EH (cell line): ENCODE data around the gene HID1.
A peak's percentile ranks its signal among the peaks of the same experiment; 100 is the strongest.
"Not testable (repeated sequence)": the region's sequence is repeated elsewhere in the genome, so short reads cannot be mapped to it uniquely, and the experiment has no call there.

ENCODE experiments used
- DNase-seq: peaks from one replicate; pipeline ENCODE4 v3.0.0-alpha.2; 2015; ENCODE audit warnings: low read depth

Gene HID1

GRCh38 chr17:74970395-74970794 lies 2.2 kb downstream of the HID1 start:
- no peak for DNase-seq

GRCh38 chr17:74969501-74969900 lies 3.1 kb downstream of the HID1 start:
- not testable (repeated sequence) for DNase-seq

GRCh38 chr17:74968361-74968780 lies 4.2 kb downstream of the HID1 start:
- no peak for DNase-seq

- no peak for DNase-seq
Observed at GRCh38 chr17:74964988-74965622, 7.5 kb downstream of the HID1 start.

- DNase-seq, result no peak
Observed at GRCh38 chr17:74964246-74964761, 8.3 kb downstream of the HID1 start.

- no peak for DNase-seq
Observed at GRCh38 chr17:74963656-74964055, 8.9 kb downstream of the HID1 start.

GRCh38 chr17:74962622-74963394 lies 9.8 kb downstream of the HID1 start:
- DNase-seq, result no peak

- DNase-seq, result peak; percentile 85
Observed at GRCh38 chr17:74961657-74962350, 10.8 kb downstream of the HID1 start.

- peak; percentile 25 for DNase-seq
Observed at GRCh38 chr17:74960570-74961342, 11.8 kb downstream of the HID1 start.

- DNase-seq, result peak; percentile 50
Observed at GRCh38 chr17:74959826-74960515, 12.6 kb downstream of the HID1 start.

- DNase-seq, result peak; percentile 54
Observed at GRCh38 chr17:74957935-74958740, 14.4 kb downstream of the HID1 start.

GRCh38 chr17:74956093-74956492 lies 16.5 kb downstream of the HID1 start:
- no peak for DNase-seq

- no peak for DNase-seq
Observed at GRCh38 chr17:74954665-74955421, 17.7 kb downstream of the HID1 start.

GRCh38 chr17:74954115-74954514 lies 18.4 kb downstream of the HID1 start:
- no peak for DNase-seq

- no peak for DNase-seq
Observed at GRCh38 chr17:74953134-74953687, 19.3 kb downstream of the HID1 start.

- DNase-seq, result no peak
Observed at GRCh38 chr17:74952431-74953133, 20.0 kb downstream of the HID1 start.

- DNase-seq, result no peak
Observed at GRCh38 chr17:74951680-74952421, 20.7 kb downstream of the HID1 start.

- DNase-seq, result no peak
Observed at GRCh38 chr17:74951065-74951464, 21.5 kb downstream of the HID1 start.
